PC-9 (cell line): ENCODE data around the gene GMDS. TPM values are rescaled to one million over a fixed set of nuclear protein-coding genes. Genes with fewer than 3 reads are reported as not detected.

Experiments
- BruUV-seq: library from RNA; stranded (reverse); fragments of 400-500 nt; replicated peaks from 2 replicates; lab custom pipeline; 2021; lab: Mats Ljungman, UMichigan
- CTCF ChIA-PET: fragments of 300-600 bp; sonication (Branson Sonifier 250); formaldehyde crosslinking; loops from one replicate; lab custom pipeline; 2022; ENCODE audit warnings: antibody characterized with exemption; lab: Charles Lee
- POLR2A ChIA-PET: fragments of 300-600 bp; sonication (Branson Sonifier 250); formaldehyde crosslinking; loops from one replicate; lab custom pipeline; 2022; ENCODE audit warnings: antibody characterized with exemption; ENCODE audit not compliant: unreplicated experiment; lab: Charles Lee
- DNase-seq, 2 experiments: peaks; one replicate each; pipeline versions ENCODE4 v3.0.0 to v3.0.0-alpha.2; 2015 to 2022; ENCODE audit warnings: mixed read lengths in 1 of 2
- H2AFZ ChIP-seq: fragments of 200-600 bp; sonication (generic); 2 replicates; pipeline ENCODE4 v1.8.1; 2017; ENCODE audit warnings: antibody characterized with exemption
- H3F3A ChIP-seq: fragments of 200-600 bp; sonication (generic); 2 replicates; pipeline ENCODE4 v1.8.1; 2017; ENCODE audit warnings: antibody characterized with exemption, mild to moderate bottlenecking, low read depth; ENCODE audit not compliant: insufficient read depth
- H3K27ac ChIP-seq: fragments of 200-600 bp; sonication (generic); 2 replicates; pipeline ENCODE4 v1.6.1; 2016; ENCODE audit warnings: mixed run types
- H3K27me3 ChIP-seq: fragments of 200-600 bp; sonication (generic); 2 replicates; pipeline ENCODE4 v1.6.1; 2016; ENCODE audit warnings: low read depth, mixed run types; ENCODE audit not compliant: insufficient read depth
- H3K36me3 ChIP-seq: fragments of 200-600 bp; sonication (generic); 2 replicates; pipeline ENCODE4 v1.6.1; 2016; ENCODE audit warnings: low read depth, mixed run types
- H3K4me1 ChIP-seq: fragments of 200-600 bp; sonication (generic); replicated peaks from 2 replicates; pipeline ENCODE4 v1.6.1; 2016; ENCODE audit warnings: mixed run types; ENCODE audit not compliant: insufficient read depth
- H3K4me2 ChIP-seq: fragments of 200-600 bp; sonication (generic); 2 replicates; pipeline ENCODE4 v1.6.1; 2017; ENCODE audit warnings: mixed run types
- H3K4me3 ChIP-seq: fragments of 200-600 bp; sonication (generic); 2 replicates; pipeline ENCODE4 v1.6.1; 2016; ENCODE audit warnings: mixed run types
- H3K79me2 ChIP-seq: fragments of 200-600 bp; sonication (generic); 2 replicates; pipeline ENCODE4 v1.6.1; 2017; ENCODE audit warnings: low read depth, mixed run types
- H3K9me2 ChIP-seq: fragments of 200-600 bp; sonication (generic); 2 replicates; pipeline ENCODE4 v1.8.1; 2017; ENCODE audit warnings: mild to moderate bottlenecking; ENCODE audit not compliant: insufficient read depth
- H3K9me3 ChIP-seq: fragments of 200-600 bp; sonication (generic); 2 replicates; pipeline ENCODE4 v1.8.1; 2016; ENCODE audit warnings: low read depth; ENCODE audit not compliant: insufficient read depth
- H4K20me1 ChIP-seq: fragments of 200-600 bp; sonication (generic); 2 replicates; pipeline ENCODE4 v1.8.1; 2017; ENCODE audit not compliant: insufficient read depth
- CTCF ChIP-seq: fragments of 200-600 bp; sonication (generic); conservative IDR thresholded peaks from 2 replicates; pipeline ENCODE4 v1.6.1; 2017; ENCODE audit warnings: mixed run types, antibody characterized with exemption, mild to moderate bottlenecking, moderate library complexity
- EZH2 ChIP-seq: fragments of 200-600 bp; sonication (generic); IDR thresholded peaks from 2 replicates; pipeline ENCODE4 v1.8.0; 2017; ENCODE audit warnings: antibody characterized with exemption, low read depth
- intact Hi-C: fragments of 100-400 bp; cut with micrococcal nuclease; formaldehyde crosslinking; loops from one replicate; pipeline ENCODE4 v1.10.0; 2022; ENCODE audit not compliant: unreplicated experiment
- total RNA-seq: library from RNA; stranded (reverse); gene quantifications from 2 replicates; pipeline ENCODE4 v1.2.3, GENCODE V29; 2021

Gene GMDS
- total RNA-seq, 1 experiment from 2014 or later: 30.1 TPM

GRCh38 chr6:1896897-1897296, 348.5 kb downstream of the GMDS start:
- DNase-seq: no peak
- H3K27me3 ChIP-seq: no peaks in the 10 kb centered on the region
- TF ChIP-seq CTCF: no peak
- TF ChIP-seq EZH2: no peak
- ChIA-PET CTCF (no interaction called here), POLR2A (no interaction called here)
- H2AFZ ChIP-seq: no peak overlapping the region
- H3K9me3 ChIP-seq: no peaks in the 10 kb centered on the region
- H3K4me1 ChIP-seq: peaks cover 16% of the 10 kb centered on the region
- BruUV-seq: no TSS peak
- intact Hi-C loops: no loop called here
- no peaks in the 10 kb centered on the region for H3K79me2 ChIP-seq
- H3K4me2 ChIP-seq: no peak overlapping the region
- no peak overlapping the region for H3K4me3 ChIP-seq
- H3K27ac ChIP-seq: no peak overlapping the region
- no peaks in the 10 kb centered on the region for H3K36me3 ChIP-seq
- H3K9me2 ChIP-seq: no peaks in the 10 kb centered on the region
- no peaks in the 10 kb centered on the region for H4K20me1 ChIP-seq
- no peaks in the 10 kb centered on the region for H3F3A ChIP-seq

GRCh38 chr6:1895721-1896120, 349.7 kb downstream of the GMDS start:
- intact Hi-C loops: loop anchor here (2.0 kb wide), 1 partner anchor 57 kb away; no protein-coding TSS in a partner anchor
- Histone ChIP-seq H3K27ac (no peak overlapping the region), H3K4me3 (no peak overlapping the region), H3K79me2 (no peaks in the 10 kb centered on the region), H3K9me3 (no peaks in the 10 kb centered on the region), H3K9me2 (no peaks in the 10 kb centered on the region), H3K4me2 (no peak overlapping the region), H3K27me3 (no peaks in the 10 kb centered on the region), H2AFZ (no peak overlapping the region), H4K20me1 (no peaks in the 10 kb centered on the region), H3F3A (no peaks in the 10 kb centered on the region), H3K36me3 (no peaks in the 10 kb centered on the region), H3K4me1 (peaks cover 16% of the 10 kb centered on the region)
- CTCF ChIA-PET: no interaction called here
- TF ChIP-seq EZH2: no peak
- TF ChIP-seq CTCF: no peak
- no peak for DNase-seq
- BruUV-seq: no TSS peak
- POLR2A ChIA-PET: interaction anchor here (0.6 to 0.7 kb wide), 2 partner anchors 172 to 222 kb away, joined by 10 read pairs; no protein-coding TSS in a partner anchor

DNA sequence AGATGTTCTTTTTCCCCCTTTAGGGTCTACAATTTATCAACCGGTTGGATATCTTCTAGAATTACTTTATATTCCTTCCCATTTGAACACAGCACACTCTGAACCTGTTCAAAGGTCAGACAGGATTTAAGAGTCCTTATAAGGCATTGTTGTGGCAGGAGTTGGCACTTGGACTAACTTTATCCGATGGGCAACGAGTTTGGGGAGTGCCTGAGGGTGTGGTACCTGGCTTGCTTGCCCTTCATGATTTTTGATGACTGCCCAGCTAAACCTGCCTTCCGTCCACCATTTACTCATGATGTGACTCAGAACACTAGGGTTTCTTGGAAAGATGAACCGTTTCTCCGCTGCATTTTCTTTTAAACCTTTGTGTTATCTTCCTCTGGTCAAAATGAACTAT, 350.5 kb downstream of the GMDS start:
- ChIA-PET CTCF (interaction anchor here (0.7 kb wide), 1 partner anchor 21 kb away, joined by 5 read pairs; no protein-coding TSS in a partner anchor), POLR2A (no interaction called here)

More for the DNA sequence above, 350.5 kb downstream of the GMDS start:
- Histone ChIP-seq H4K20me1 (no peaks in the 10 kb centered on the region), H3K36me3 (no peaks in the 10 kb centered on the region), H3K4me2 (no peak overlapping the region), H3K9me3 (no peaks in the 10 kb centered on the region), H3K27me3 (no peaks in the 10 kb centered on the region), H3F3A (no peaks in the 10 kb centered on the region), H3K4me3 (no peak overlapping the region), H3K27ac (0 out of 2 replicates have a peak overlapping the region, but pooled peaks have one; percentile 16), H3K4me1 (peaks cover 16% of the 10 kb centered on the region), H3K9me2 (no peaks in the 10 kb centered on the region), H3K79me2 (no peaks in the 10 kb centered on the region), H2AFZ (no peak overlapping the region)
- DNase-seq: peak; percentile 44 to 64
- TF ChIP-seq CTCF: no peak
- no peak for TF ChIP-seq EZH2
- no TSS peak for BruUV-seq
- intact Hi-C loops: loop anchor here (2.0 kb wide), 1 partner anchor 58 kb away; no protein-coding TSS in a partner anchor
